Rectal smooth muscle tissue (tissue), 1 donor: ENCODE measurements around the gene LAT.
"Not testable (repeated sequence)": the region's sequence is repeated elsewhere in the genome, so short reads cannot be mapped to it uniquely, and the experiment has no call there.

ENCODE experiments used
- H3K27ac ChIP-seq: one replicate; pipeline ENCODE4 v1.7.0; 2013; ENCODE audit warnings: low read depth, low read length, inconsistent platforms
- H3K27me3 ChIP-seq: one replicate; pipeline ENCODE4 v1.7.0; 2013; ENCODE audit warnings: low read length; ENCODE audit not compliant: control insufficient read depth, insufficient read depth
- H3K36me3 ChIP-seq: one replicate; pipeline ENCODE4 v1.7.0; 2013; ENCODE audit warnings: low read length; ENCODE audit not compliant: control insufficient read depth, insufficient read depth
- H3K4me1 ChIP-seq: one replicate; pipeline ENCODE4 v1.7.0; 2013; ENCODE audit warnings: low read length; ENCODE audit not compliant: control insufficient read depth, insufficient read depth
- H3K4me3 ChIP-seq: one replicate; pipeline ENCODE4 v1.7.0; 2013; ENCODE audit warnings: low read length
- H3K9ac ChIP-seq: one replicate; pipeline ENCODE4 v1.7.0; 2013; ENCODE audit warnings: low read length

LAT gene

DNA sequence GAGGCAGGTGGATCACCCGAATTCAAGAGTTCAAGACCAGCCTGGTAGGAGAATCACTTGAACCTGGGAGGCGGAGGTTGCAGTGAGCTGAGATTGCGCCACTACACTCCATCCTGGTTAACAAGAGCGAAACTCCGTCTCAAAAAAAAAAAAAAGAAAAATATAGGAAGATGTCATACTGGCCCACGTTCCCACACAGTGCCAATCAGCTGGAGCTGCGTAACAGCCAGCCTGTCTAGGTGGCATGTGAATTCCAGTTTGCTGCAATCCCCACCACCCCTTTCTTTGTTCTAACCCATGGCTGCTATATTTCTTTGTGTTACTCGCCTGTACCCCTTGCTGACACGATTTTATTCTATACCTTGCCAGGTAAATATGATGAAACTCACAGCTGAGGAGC lies 26.6 kb upstream of the LAT start:
- peaks cover 40% of the 10 kb centered on the region for H3K36me3 ChIP-seq
- H3K27ac ChIP-seq, result no peak overlapping the region
- no peaks in the 10 kb centered on the region for H3K4me1 ChIP-seq
- H3K4me3 ChIP-seq, result no peak overlapping the region
- no peaks in the 10 kb centered on the region for H3K27me3 ChIP-seq
- no peak overlapping the region for H3K9ac ChIP-seq

DNA sequence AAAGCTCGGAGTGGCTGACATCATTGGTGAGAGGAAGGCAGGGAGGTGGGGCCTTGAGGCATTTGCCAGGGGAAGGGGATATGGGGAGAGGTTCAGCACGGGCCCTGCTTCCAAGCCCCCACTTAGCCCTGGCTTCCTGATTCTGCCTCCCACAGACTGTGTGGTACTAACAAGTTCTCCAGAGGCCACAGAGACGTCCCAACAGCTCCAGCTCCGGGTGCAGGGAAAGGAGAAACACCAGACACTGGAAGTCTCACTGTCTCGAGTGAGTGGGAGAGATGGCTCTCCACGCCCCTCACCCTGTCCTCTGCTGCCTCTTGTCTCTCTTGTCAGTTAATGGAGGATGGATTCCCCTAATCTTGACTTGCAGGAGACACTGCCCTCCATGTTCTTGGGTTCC lies 26.0 kb upstream of the LAT start:
- H3K9ac ChIP-seq, result no peak overlapping the region
- no peak overlapping the region for H3K27ac ChIP-seq
- H3K36me3 ChIP-seq, result peaks cover 43% of the 10 kb centered on the region
- H3K27me3 ChIP-seq, result no peaks in the 10 kb centered on the region
- H3K4me3 ChIP-seq, result no peak overlapping the region
- H3K4me1 ChIP-seq, result no peaks in the 10 kb centered on the region

DNA sequence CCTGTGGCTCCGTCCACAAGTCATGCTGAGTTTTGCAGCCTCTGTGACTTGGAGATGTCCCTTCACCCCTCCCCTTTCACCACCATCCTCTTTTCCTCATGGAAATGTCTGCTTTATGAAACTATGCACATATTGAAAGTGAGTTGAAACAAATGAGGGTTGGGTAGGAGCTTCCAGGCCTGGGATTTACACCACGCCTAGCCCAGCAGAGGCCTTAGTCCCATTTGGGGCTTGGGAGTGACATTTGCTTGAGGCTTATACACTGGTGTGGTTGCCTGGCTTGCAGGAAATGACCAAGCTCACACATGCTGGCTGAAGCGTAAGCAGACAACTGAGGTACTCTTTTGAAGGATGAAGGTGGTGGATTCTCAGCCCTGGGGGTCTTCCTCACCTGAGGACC lies 20.8 kb upstream of the LAT start:
- H3K9ac ChIP-seq, result no peak overlapping the region
- H3K27me3 ChIP-seq, result no peaks in the 10 kb centered on the region
- H3K27ac ChIP-seq, result no peak overlapping the region
- H3K4me1 ChIP-seq, result no peaks in the 10 kb centered on the region
- H3K4me3 ChIP-seq, result no peak overlapping the region
- H3K36me3 ChIP-seq, result peaks cover 27% of the 10 kb centered on the region

DNA sequence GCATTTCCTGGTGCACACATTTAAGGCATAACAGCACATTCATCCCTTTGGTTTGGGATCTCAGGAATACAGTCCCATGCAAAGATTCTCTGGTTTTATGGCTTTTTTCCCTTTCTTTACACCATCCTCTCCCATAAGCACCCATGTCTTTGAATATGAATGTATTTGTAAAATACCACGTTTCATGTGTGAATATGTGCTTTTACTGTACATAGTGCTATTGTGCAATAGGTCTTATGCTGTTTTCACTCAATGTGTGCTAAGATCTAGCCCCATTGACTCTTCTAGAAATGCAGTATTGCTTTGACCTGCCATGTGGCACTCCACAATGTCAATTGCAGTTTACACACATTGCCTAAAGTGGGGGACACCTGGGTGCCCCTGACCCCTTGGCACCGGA lies 20.4 kb upstream of the LAT start:
- H3K4me1 ChIP-seq, result no peaks in the 10 kb centered on the region
- no peak overlapping the region for H3K27ac ChIP-seq
- no peaks in the 10 kb centered on the region for H3K27me3 ChIP-seq
- H3K36me3 ChIP-seq, result peaks cover 26% of the 10 kb centered on the region
- no peak overlapping the region for H3K4me3 ChIP-seq
- no peak overlapping the region for H3K9ac ChIP-seq

DNA sequence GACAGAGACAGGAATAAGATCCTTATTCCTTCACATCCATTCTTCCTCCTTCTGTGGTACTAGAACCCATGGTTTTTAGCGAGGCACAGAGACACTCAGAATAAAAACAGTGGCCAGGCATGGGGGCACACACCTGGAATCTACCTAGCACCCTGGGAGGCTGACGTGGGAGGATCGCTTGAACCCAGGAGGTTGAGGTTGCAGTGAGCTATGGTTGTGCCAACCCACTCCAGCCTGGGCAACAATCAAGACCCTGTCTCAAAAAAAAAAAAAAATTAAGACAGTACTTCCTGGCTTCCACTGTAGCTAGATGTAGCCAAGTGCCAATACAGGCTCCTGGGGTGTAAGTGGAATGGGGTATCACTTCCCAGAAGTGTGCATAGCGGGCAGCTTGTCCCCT lies 17.7 kb upstream of the LAT start:
- H3K4me3 ChIP-seq, result no peak overlapping the region
- no peaks in the 10 kb centered on the region for H3K27me3 ChIP-seq
- no peaks in the 10 kb centered on the region for H3K4me1 ChIP-seq
- H3K36me3 ChIP-seq, result peaks cover 18% of the 10 kb centered on the region
- H3K27ac ChIP-seq, result no peak overlapping the region
- H3K9ac ChIP-seq, result no peak overlapping the region

DNA sequence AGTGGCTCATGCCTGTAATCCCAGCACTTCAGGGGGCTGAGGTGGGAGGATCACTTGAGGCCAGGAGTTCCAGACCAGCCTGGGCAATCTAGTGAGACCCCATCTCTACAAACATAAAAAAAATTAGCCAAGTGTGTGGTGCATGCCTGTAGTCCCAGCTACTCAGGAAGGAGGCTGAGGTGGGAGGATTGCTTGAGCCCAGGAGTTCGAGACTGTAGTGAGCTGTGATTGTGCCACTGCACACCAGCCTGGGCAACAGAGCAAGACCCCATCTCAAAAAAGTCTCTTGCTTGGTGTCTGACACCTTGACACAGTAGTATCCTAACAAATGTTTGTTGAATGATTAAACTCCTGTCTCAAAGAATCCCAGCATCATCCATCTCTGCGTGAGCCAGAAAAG lies 15.2 kb upstream of the LAT start:
- H3K27ac ChIP-seq, H3K9ac ChIP-seq, H3K27me3 ChIP-seq, H3K4me1 ChIP-seq, H3K4me3 ChIP-seq, H3K36me3 ChIP-seq: not testable (repeated sequence)

DNA sequence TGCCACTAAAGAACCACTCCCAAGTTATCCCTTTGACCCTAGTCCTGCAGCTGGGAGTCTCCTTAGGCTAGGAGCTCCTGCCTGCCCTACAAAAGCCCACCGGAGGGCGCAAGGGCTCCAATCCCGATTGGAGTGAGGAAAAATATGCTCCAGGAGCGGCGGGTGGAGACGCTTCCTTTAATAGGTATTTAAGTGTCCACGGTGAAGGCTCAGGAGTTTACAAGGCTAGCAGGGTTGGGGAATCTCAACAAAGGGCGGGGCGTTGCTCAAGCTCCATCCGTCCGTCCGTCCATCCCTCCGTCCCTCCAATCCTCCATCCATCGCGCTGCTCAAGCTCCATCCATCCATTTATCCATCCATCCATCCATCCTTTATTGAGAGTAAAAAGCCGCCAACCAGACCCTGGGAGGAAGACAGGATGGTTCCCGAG lies 10.8 kb upstream of the LAT start:
- Histone ChIP-seq H3K9ac (peak overlapping the region; percentile 74), H3K27me3 (no peaks in the 10 kb centered on the region), H3K4me1 (peaks cover 5% of the 10 kb centered on the region), H3K4me3 (peak overlapping the region; percentile 100), H3K36me3 (peaks cover 7% of the 10 kb centered on the region), H3K27ac (peak overlapping the region; percentile 74)

DNA sequence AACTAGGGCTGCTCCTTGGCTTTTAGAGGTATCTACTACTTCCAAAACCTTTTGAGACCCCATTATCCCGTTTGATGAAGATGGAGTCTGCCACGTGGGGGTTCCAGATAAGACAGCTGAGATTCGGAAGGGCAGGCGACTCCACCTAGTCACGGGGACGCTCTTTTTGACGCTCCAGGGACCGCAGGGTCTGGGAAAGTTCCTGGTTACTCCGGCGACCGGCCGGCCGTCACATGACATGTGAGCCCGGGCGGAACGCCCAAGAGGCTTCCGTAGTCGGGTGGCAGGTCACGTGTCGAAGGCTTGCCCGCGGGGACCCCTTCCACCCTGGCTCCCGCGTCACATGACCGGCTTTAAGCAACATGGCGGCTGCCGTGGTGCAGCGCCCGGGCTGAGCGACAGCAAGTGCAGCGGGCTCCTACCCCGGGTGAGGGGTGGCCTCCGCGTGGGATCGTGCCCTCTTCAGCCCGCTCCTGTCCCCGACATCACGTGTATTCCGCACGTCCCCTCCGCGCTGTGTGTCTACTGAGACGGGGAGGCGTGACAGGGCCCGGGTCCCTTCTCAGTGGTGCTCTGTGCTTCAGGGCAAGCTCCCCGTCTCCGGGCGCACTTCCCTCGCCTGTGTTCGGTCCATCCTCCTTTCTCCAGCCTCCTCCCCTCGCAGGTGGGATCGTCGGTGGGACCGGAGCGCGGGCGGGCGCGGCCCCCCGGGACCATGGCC lies 10.3 kb upstream of the LAT start, which contains the start of gene SPNS1:
Gene SPNS1 (plus strand): TSS at position 342 of the 721 bp plus-strand sequence. CDS start 374 bp downstream, at position 716.
- peaks cover 5% of the 10 kb centered on the region for H3K4me1 ChIP-seq
- H3K27ac ChIP-seq, result peak within 1 kb of the TSS; percentile 74
- H3K4me3 ChIP-seq, result peak within 1 kb of the TSS; percentile 100
- H3K9ac ChIP-seq, result peak within 1 kb of the TSS; percentile 94
- H3K36me3 ChIP-seq, result peaks cover 7% of the 10 kb centered on the region
- H3K27me3 ChIP-seq, result no peaks in the 10 kb centered on the region

DNA sequence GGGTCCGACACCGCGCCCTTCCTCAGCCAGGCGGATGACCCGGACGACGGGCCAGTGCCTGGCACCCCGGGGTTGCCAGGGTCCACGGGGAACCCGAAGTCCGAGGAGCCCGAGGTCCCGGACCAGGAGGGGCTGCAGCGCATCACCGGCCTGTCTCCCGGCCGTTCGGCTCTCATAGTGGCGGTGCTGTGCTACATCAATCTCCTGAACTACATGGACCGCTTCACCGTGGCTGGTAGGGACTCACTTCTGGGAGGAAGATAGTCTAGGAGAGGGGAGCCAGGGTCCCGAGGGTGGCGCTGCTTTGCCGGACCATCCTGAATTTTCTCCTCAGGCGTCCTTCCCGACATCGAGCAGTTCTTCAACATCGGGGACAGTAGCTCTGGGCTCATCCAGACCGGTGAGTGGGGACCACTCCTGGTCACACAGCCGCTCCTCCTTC lies 9.7 kb upstream of the LAT start:
- Histone ChIP-seq H3K4me3 (peak overlapping the region; percentile 100), H3K4me1 (peaks cover 5% of the 10 kb centered on the region), H3K27me3 (no peaks in the 10 kb centered on the region), H3K27ac (peak overlapping the region; percentile 69), H3K9ac (peak overlapping the region; percentile 94), H3K36me3 (peaks cover 7% of the 10 kb centered on the region)

DNA sequence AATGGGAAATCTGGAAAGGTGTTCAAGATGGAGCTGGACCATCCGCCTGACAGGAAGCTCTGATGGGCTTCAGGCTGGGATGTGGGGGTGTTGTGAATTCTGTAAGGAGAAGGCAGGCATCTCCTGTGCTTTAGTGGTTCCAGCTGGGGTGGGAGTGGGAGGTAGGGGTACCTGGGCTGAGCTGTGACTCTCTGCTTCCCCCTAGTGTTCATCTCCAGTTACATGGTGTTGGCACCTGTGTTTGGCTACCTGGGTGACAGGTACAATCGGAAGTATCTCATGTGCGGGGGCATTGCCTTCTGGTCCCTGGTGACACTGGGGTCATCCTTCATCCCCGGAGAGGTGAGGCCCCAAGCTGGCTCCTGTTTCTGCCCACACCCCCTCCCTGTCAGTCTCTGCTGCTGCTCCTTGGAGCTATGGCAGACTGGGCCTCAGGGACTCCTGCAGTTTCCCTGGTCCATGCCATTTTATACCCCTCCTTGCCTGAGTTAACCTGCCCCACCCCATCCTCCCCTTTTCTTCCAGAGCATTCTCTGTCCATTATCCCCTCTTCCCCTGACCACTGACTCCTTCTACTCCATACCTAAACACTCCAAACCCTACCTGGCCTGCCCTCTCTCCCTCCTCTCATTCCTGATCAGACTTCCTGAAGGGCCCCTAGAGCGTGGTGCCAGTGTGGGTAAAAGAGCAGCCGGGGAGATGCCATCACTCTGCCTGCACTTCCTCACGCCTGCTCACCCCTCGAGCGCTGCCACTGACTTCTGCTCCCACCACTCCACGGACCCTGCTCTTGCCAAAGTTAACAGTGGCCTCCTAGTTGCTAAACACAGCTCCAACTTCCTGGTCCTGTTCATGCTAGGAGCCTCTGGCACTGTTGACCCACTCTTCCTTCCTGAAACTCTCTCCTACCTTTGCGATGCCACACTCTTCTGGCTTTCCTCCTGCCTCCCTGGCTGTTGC lies 6.9 kb upstream of the LAT start:
- H3K36me3 ChIP-seq, result peaks cover 17% of the 10 kb centered on the region

DNA sequence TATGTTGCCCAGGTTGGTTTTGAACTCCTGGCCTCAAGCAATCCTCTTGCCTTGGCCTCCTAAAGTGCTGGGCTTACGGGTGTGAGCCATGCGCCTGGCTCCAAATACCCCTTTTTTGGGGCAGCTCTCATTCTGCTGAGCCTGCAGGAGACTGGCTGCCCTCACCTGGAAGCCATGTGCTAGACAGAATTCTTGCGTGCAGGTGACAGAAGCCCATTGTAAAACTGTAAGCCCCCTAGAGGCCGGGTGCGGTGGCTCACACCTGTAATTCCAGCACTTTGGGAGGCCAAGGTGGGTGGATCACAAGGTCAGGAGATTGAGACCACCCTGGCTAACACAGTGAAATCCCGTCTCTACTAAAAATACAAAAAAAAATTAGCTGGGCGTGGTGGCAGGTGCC lies 4.5 kb upstream of the LAT start:
- not testable (repeated sequence) for H3K4me1 ChIP-seq, H3K27me3 ChIP-seq, H3K4me3 ChIP-seq, H3K9ac ChIP-seq, H3K27ac ChIP-seq
- peaks cover 19% of the 10 kb centered on the region for H3K36me3 ChIP-seq

More for the DNA sequence above, 6.9 kb upstream of the LAT start:
- H3K4me1 ChIP-seq, result peaks cover 5% of the 10 kb centered on the region
- no peak overlapping the region for H3K4me3 ChIP-seq
- H3K9ac ChIP-seq, result no peak overlapping the region
- H3K27me3 ChIP-seq, result no peaks in the 10 kb centered on the region
- no peak overlapping the region for H3K27ac ChIP-seq

DNA sequence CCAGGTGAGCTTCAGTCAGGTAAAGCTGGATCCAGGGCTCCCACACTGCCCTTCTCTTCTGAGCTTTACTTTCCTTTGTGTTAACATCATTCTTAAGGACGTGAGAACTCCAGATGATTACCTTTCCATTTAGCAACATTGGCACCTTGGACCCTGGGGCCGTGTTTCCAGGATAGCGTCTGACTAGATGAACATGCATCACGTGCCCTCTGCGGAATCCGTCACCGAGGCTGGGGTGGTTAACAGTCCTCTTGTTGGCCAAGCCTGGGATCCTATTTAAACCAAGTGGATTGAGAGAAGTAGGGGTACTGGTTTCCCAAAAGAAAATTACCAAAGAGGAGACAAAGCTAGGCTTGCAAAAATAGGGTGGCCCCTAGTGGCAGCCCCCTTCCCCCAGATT lies 3.9 kb upstream of the LAT start:
- H3K36me3 ChIP-seq, result peaks cover 19% of the 10 kb centered on the region

More for the DNA sequence above, 3.9 kb upstream of the LAT start:
- Histone ChIP-seq H3K9ac (no peak overlapping the region), H3K4me1 (no peaks in the 10 kb centered on the region), H3K4me3 (no peak overlapping the region), H3K27ac (no peak overlapping the region), H3K27me3 (no peaks in the 10 kb centered on the region)
